GM12878 (cell line): Measurements from ENCODE around the gene NCAPD3. TPM values are rescaled to one million over a fixed set of nuclear protein-coding genes. Genes with fewer than 3 reads are reported as not detected.

Source experiments
- EGR1 ChIP-seq, 2 experiments: IDR thresholded peaks; 1 replicate in 1 of 2; 2 replicates in 1 of 2; pipeline ENCODE4 v1.6.1; 2011 to 2012; ENCODE audit warnings: low read depth in 2 of 2, low read length in 2 of 2, borderline replicate concordance in 1 of 2, mild to moderate bottlenecking in 1 of 2, moderate library complexity in 1 of 2
- FOXK2 ChIP-seq: fragments of 450-650 bp; IDR thresholded peaks from 2 replicates; pipeline ENCODE4 v1.6.1; 2017; ENCODE audit warnings: mild to moderate bottlenecking, moderate library complexity
- GABPA ChIP-seq: IDR thresholded peaks from 2 replicates; pipeline ENCODE4 v1.6.1; 2014; ENCODE audit warnings: antibody characterized with exemption, low read depth, mild to moderate bottlenecking, inconsistent platforms
- SUPT20H ChIP-seq: IDR thresholded peaks from 2 replicates; pipeline ENCODE4 v1.6.1; 2011; ENCODE audit warnings: low read depth, mild to moderate bottlenecking, low read length, moderate library complexity, borderline replicate concordance; ENCODE audit not compliant: control insufficient read depth
- ZSCAN29 ChIP-seq: fragments of 450-650 bp; IDR thresholded peaks from 2 replicates; pipeline ENCODE4 v1.6.1; 2017; ENCODE audit warnings: mild to moderate bottlenecking, moderate library complexity
- polyA plus RNA-seq, 11 experiments: library from polyadenylated mRNA; depleted of rRNA in 4 of 11; unstranded in 6 of 11; stranded (reverse) in 5 of 11; fragments of >200 nt; fragmentation: Nextera tagmentation in 4 of 11; fragmentation: Illumina TruSeq in 1 of 11; extraction: Ambion mirVana in 4 of 11; extraction: Trizol in 1 of 11; gene quantifications; 1 replicate in 1 of 11; 2 replicates in 10 of 11; pipeline versions ENCODE4 v1.2.1 to v1.2.3, GENCODE V29; 2011 to 2016; ENCODE audit warnings: inconsistent platforms in 2 of 11, missing spikeins in 2 of 11, low read depth in 1 of 11
- total RNA-seq, 4 experiments: library from RNA; depleted of rRNA in 3 of 4; stranded (reverse); fragments of >200 nt in 3 of 4; fragmentation: Illumina TruSeq in 1 of 4; extraction: Trizol in 1 of 4; gene quantifications; 2 replicates each; pipeline versions ENCODE4 v1.2.1 to v1.2.3, GENCODE V29; 2013 to 2021
- TF ChIP-seq, protein P1 (sequence below): IDR thresholded peaks from 2 replicates; pipeline ENCODE4 v1.6.1; 2011; ENCODE audit warnings: mild to moderate bottlenecking, low read depth, low read length, moderate library complexity; ENCODE audit not compliant: insufficient replicate concordance
- TF ChIP-seq, protein P2 (sequence below): fragments of 450-650 bp; formaldehyde crosslinking; IDR thresholded peaks from 2 replicates; pipeline ENCODE4 v1.5.0; 2022; ENCODE audit warnings: mild to moderate bottlenecking, missing genetic modification characterization
- TF ChIP-seq, protein P3 (sequence below): fragments of 450-650 bp; IDR thresholded peaks from 2 replicates; pipeline ENCODE4 v1.6.1; 2014; ENCODE audit warnings: mild to moderate bottlenecking

The NCAPD3 gene
- total and polyA plus RNA-seq, 10 of the 15 experiments (the other 5 are each of a cell fraction or from before 2014, with no cell fraction given), result 14.9 to 58.2 (median 48.2) TPM

DNA sequence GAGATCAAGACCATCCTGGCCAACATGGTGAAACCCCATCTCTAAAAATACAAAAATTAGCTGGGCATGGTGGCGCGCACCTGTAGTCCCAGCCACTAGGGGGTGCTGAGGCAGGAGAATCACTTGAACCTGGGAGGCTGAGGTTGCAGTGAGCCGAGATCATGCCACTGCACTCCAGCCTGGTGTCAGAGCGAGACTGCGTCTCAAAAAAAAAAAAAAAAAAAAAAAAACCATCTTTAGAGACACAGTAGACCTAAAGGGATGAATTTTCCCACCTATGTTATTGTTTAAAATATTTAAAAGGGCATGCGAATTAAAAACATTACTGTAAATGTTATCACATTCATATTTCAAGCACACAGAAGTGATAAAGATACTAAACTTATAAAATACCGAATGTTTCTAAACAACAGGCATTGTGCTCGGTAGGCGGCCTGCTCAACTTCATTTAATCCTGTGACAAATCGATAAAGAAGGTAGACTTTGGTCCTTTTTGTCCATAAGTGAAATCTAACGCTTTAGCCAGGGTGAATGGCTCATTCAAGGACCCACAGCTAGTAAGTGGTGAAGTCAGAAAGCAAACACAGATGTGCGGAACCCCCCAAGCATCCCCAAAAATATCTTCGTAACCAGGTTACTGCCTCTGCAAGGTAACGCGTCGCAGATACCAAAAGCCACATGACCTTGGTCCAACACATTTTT is 16.1 kb downstream of the NCAPD3 start (continued):
- no peak for TF ChIP-seq EGR1 (IDR thresholded peaks at IDR 0.05; ENCODE audit: borderline replicate concordance in 1 of 2, low read depth in 2 of 2, low read length in 2 of 2)
- no peak for TF ChIP-seq FOXK2
- TF ChIP-seq, protein P1, sequence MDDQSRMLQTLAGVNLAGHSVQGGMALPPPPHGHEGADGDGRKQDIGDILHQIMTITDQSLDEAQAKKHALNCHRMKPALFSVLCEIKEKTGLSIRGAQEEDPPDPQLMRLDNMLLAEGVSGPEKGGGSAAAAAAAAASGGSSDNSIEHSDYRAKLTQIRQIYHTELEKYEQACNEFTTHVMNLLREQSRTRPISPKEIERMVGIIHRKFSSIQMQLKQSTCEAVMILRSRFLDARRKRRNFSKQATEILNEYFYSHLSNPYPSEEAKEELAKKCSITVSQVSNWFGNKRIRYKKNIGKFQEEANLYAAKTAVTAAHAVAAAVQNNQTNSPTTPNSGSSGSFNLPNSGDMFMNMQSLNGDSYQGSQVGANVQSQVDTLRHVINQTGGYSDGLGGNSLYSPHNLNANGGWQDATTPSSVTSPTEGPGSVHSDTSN, result no peak
- TF ChIP-seq SUPT20H, result no peak
- TF ChIP-seq, protein P2, sequence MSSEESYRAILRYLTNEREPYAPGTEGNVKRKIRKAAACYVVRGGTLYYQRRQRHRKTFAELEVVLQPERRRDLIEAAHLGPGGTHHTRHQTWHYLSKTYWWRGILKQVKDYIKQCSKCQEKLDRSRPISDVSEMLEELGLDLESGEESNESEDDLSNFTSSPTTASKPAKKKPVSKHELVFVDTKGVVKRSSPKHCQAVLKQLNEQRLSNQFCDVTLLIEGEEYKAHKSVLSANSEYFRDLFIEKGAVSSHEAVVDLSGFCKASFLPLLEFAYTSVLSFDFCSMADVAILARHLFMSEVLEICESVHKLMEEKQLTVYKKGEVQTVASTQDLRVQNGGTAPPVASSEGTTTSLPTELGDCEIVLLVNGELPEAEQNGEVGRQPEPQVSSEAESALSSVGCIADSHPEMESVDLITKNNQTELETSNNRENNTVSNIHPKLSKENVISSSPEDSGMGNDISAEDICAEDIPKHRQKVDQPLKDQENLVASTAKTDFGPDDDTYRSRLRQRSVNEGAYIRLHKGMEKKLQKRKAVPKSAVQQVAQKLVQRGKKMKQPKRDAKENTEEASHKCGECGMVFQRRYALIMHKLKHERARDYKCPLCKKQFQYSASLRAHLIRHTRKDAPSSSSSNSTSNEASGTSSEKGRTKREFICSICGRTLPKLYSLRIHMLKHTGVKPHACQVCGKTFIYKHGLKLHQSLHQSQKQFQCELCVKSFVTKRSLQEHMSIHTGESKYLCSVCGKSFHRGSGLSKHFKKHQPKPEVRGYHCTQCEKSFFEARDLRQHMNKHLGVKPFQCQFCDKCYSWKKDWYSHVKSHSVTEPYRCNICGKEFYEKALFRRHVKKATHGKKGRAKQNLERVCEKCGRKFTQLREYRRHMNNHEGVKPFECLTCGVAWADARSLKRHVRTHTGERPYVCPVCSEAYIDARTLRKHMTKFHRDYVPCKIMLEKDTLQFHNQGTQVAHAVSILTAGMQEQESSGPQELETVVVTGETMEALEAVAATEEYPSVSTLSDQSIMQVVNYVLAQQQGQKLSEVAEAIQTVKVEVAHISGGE, result no peak
- TF ChIP-seq, protein P3, sequence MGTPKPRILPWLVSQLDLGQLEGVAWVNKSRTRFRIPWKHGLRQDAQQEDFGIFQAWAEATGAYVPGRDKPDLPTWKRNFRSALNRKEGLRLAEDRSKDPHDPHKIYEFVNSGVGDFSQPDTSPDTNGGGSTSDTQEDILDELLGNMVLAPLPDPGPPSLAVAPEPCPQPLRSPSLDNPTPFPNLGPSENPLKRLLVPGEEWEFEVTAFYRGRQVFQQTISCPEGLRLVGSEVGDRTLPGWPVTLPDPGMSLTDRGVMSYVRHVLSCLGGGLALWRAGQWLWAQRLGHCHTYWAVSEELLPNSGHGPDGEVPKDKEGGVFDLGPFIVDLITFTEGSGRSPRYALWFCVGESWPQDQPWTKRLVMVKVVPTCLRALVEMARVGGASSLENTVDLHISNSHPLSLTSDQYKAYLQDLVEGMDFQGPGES, result no peak
- TF ChIP-seq GABPA, result no peak
- no peak for TF ChIP-seq ZSCAN29
